ENCODE measurements around the gene CXCL8.

Gene CXCL8

DNA sequence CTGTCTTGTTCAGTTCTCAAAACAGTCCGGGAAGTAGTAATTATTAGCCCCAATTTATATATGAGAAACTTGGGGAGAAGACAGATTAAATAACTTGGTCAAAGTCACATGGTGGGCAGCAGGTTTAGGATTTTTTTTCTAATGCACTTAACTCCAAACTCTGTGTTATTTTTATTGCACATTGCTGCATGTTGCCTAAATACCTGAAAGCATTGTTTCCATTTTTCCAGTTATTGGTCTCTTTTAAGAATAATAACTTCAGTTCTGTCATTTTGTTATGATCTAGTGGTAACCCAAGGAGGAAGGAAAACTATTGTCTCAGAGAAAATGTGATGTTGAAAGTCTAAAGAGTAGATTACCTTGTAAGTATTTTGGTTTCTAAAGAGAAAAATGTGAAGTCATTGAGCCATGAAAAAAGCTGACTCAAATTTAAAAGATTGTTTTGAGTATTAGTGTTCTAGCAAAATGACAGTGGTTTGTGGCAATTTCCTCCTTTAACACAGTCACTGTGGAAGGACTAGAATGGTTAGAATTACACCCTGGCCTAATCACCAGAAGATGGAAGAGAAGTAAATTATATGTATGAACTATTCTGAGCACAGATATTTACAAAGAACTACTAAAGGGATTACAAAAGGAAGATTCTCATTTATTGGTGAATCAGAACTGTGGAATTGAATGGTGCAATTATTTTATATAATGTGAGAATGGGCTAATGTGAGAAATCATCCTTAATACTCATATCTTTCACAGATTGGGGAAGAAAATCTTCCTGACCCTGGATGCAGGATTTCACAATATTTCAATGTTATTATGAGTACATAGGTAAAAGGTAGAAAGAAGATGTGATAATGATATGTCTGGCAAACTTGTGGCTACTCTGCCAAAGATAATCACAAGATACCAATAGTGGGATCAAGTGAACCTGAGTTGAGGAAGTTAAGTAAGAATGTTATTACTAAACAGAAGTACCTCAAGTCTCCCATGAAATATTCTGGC, 21.7 kb upstream of the CXCL8 start:
- no peak for DNase-seq (ENCODE audit: low spot score)

- DNase-seq (ENCODE audit: low spot score), result no peak
Measured at GRCh38 chr4:73721435-73721834, 18.9 kb upstream of the CXCL8 start.

DNA sequence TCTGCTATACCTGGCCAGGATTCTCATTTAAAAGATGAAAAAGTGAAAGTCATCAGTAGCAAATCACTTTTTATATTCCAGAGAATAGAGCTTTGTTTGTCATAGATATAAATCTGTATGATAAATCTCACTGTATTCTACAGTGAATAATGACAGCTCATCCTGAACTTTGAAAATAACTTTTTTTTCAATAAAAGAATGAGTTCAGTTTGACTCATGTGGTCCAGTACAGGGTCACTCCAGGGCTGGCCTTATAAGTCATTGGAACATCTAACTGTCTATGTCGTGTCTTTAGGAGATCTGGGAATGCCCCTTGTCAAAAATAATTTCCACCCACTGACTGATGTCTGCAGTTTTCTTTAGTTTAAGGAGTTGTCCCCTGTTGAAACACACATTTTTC, 18.5 kb upstream of the CXCL8 start:
- DNase-seq (ENCODE audit: low spot score), result no peak

DNA sequence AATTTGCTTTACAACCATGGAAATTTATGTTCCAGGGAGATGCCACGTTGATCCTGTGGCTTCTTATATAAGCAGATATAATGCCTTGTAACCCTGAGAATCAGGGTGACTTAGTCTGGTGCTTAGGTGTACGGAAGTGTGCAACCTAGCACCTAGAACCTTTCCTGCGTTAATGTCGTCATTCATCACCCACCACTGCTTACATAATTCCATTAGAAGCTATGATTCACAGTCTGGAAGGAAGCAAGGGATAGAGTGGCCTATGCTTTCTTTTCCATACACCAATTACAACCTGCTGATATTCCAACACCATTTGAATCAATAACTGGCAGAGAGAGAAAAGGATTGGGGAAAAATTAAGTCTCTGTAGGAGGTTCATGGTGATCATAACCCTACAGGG, 17.3 kb upstream of the CXCL8 start:
- no peak for DNase-seq (ENCODE audit: low spot score)

GRCh38 chr4:73723928-73724327, 16.4 kb upstream of the CXCL8 start:
- no peak for DNase-seq (ENCODE audit: low spot score)

DNA sequence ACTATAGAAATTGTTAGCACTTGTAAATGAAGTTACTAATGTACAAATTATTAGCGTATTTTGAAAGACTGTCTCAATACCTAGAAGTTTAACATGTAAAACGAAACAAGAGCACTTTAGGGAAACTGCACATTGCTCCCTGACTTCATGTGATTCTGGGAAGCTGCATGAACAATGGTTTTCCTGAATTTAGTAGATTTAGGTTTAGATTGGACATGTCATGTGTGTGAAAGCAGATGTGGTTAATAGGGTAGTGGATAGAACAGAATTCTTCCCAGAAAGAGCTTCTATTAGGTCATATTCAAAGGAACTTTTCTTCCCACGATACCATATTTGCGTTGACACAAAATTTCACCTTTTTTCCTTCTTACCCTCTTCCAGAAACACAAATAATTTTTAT, 14.9 kb upstream of the CXCL8 start:
- no peak for DNase-seq (ENCODE audit: low spot score)

GRCh38 chr4:73725985-73726384, 14.4 kb upstream of the CXCL8 start:
- no peak for DNase-seq (ENCODE audit: low spot score)

GRCh38 chr4:73727685-73728084, 12.7 kb upstream of the CXCL8 start:
- no peak for DNase-seq (ENCODE audit: low spot score)

DNA sequence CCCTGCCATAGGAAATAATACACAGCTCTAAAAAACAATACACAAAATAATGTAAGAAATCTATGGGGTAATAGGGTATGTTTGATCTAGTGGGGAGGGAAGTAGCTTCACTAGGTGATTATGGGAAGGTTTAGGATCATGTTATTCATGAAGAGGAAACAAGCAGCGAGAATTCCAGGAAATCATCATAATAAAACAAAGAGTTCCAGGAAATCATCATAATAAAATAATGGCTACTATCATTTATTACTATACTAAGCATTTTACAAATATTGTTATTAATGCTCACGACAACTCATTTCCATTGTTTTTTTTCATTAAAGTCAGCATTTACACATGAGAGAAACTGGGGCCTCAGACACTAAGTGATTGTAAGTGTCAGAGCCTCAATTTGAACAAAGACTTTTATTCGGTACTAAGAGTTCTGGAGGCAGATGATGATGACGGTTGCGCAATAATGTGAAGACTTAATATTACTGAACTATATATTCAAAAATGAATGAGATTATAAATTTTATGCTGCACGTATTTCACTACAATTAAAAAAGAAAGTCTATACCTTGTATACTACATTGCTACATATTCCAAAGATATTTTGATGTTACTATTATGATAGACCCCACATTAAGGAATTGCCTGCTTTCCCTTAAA, 12.2 kb upstream of the CXCL8 start:
- no peak for DNase-seq (ENCODE audit: low spot score)

DNA sequence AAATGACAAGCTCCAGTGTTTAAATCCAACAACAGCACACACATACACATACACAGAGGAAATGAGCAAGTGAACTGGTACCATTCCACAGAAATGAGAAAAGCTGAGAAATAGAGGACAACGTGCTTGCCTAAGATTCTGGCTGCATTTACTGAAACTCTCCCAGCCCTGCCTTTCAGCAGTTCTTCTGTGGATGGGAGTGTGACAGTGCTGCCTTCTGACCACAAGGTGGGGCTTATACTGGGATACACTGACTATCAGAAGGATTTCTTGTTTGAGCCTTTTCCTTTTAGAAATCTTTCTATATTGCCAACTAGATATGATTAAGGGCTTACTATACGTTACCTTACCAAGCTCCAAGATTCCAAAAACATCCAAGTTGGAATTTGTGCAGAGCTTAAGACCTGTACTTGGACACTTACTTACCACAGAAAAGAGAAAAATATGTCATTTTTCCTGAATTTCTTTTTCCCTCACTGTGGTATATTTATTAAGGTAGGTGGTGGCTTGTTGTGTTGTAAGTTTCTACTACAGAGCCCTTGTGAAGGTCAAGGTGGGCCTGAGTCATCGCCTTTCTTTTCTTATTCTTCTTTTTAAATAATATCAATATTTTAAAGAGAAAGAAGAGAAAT, 10.7 kb upstream of the CXCL8 start:
- peak; percentile 84 for DNase-seq (ENCODE audit: low spot score)

GRCh38 chr4:73730292-73730691, 10.1 kb upstream of the CXCL8 start:
- no peak for DNase-seq (ENCODE audit: low spot score)

DNA sequence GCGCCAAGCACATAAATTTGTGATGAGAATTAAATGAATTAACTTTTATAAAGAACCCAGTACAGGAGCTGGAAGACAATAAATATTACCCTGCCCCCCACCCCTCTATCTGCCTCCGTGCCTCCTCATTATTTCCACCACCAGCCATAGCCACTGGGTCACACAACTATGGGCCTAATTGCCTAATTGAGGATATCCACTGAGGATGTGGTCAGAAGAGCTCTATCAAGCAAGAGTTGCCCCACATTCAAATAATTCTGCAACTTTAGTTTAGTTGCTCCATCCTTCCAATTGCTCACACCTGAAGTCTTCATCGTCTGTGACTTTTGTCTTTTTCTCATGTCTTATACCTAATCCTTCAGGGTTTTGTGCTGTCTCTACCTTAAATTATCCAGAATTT, 9.5 kb upstream of the CXCL8 start:
- DNase-seq (ENCODE audit: low spot score), result no peak

DNA sequence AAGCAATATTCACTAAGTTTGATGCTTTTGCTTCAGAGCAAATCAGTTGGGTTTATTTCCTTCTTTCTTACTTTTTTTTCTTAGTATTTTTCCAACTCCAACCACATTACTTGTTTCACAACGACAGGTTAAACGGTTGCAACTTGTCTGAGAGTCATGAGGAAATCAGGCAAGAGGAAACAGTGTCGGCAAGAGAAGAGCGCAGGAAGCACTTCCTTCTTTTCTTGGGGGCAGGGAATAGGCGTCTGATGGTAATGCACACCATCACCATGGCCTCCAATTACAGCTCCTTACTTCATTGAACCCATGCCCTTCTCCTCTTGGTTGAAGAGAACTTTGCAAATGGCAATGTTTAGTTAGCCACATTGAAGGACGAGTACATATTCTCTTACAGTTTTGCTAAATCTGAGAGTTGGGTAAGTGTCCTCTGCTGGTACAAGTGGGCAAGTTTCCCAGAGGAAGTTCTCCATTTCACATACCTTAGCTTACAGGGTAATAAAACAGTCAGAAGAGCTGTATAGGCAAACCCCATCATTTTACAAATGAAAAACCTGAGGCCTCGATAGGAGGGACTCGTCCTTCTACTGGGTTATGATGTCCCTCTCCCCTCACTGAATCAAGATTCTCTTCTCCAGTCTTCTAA, 8.3 kb upstream of the CXCL8 start:
- DNase-seq (ENCODE audit: low spot score), result peak; percentile 62

- no peak for DNase-seq (ENCODE audit: low spot score)
Measured at GRCh38 chr4:73732759-73733431, 7.5 kb upstream of the CXCL8 start.

DNA sequence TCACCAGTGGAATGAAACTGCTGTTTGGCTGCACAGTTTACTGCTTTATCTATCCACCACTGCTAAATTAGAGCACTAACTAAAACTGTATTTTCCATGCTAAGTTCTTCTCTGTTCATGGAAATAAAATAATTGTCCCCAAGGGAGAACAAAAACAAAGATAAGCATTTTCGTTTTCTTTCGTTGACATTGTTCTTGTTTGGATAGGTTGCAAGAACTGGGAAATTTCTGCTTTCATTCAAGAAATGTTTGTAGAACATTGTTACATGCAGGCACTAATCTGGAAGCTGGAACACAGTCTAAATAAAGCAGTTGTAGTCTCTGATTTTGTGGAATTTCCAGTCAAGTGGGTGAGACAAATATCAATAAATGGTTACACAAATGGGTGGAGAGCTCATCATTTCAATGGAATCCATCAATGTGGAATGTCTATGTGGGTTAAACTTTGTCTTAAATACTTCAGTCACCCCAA, 5.8 kb upstream of the CXCL8 start:
- DNase-seq (ENCODE audit: low spot score), result no peak

- peak; percentile 10 for DNase-seq (ENCODE audit: low spot score)
Measured at GRCh38 chr4:73735231-73735630, 5.1 kb upstream of the CXCL8 start.

GRCh38 chr4:73741031-73741749, 821 bp downstream of the CXCL8 start:
- DNase-seq (ENCODE audit: low spot score), result no peak

- DNase-seq (ENCODE audit: low spot score), result no peak
Measured at GRCh38 chr4:73741750-73742489, 1.6 kb downstream of the CXCL8 start.

- DNase-seq (ENCODE audit: low spot score), result no peak
Measured at GRCh38 chr4:73742490-73743160, 2.3 kb downstream of the CXCL8 start.

DNA sequence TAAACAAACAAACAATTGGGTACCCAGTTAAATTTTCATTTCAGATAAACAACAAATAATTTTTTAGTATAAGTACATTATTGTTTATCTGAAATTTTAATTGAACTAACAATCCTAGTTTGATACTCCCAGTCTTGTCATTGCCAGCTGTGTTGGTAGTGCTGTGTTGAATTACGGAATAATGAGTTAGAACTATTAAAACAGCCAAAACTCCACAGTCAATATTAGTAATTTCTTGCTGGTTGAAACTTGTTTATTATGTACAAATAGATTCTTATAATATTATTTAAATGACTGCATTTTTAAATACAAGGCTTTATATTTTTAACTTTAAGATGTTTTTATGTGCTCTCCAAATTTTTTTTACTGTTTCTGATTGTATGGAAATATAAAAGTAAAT, 2.9 kb downstream of the CXCL8 start:
- DNase-seq (ENCODE audit: low spot score), result no peak

Measured in Ammon's horn (tissue), 1 donor.